GM19043 (cell line): ENCODE results near the gene SERPINB6.
A peak's percentile ranks its signal among the peaks of the same experiment; 100 is the strongest.
"Not testable (repeated sequence)": the region's sequence is repeated elsewhere in the genome, so short reads cannot be mapped to it uniquely, and the experiment has no call there.

Experiments used
- ATAC-seq: cut with Tn5 transposase; IDR thresholded peaks from one replicate; pipeline ENCODE4 v1.9.1; 2021; ENCODE audit warnings: low read depth; ENCODE audit not compliant: unreplicated experiment

SERPINB6 gene

DNA sequence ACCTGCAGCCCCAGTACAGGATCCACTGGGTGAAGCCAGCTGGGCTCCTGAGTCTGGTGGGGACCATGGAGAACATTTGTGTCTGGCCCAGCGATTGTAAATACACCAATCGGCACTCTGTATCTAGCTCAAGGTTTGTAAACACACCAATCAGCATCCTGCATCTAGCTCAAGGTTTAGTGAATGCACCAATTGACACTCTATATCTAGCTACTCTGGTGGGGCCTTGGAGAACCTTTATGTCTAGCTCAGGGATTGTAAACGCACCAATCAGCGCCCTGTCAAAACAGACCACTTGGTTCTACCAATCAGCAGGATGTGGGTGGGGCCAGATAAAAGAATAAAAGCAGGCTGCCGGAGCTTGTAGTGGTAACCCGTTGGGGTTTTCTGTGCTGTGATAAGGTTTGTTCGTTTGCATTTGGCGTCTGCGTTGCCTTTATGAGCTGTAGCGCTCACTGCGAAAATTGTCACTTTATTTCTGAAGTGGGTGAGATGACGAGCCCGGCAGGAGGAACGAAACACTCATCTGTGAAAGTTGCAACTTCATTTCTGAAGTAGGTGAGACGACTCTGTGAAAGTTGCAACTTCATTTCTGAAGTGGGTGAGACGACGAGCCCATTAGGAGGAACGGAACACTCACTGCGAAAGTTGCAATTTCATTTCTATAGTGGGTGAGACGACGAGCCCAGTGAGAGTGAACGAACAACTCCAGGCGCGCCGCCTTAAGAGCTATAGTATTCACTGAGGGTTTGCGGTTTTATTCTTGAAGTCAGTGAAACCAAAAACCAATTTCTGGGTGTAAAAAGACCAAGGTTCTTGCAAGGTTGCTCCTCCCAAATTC, 31.1 kb downstream of the SERPINB6 start:
- ATAC-seq = peak; percentile 72

DNA sequence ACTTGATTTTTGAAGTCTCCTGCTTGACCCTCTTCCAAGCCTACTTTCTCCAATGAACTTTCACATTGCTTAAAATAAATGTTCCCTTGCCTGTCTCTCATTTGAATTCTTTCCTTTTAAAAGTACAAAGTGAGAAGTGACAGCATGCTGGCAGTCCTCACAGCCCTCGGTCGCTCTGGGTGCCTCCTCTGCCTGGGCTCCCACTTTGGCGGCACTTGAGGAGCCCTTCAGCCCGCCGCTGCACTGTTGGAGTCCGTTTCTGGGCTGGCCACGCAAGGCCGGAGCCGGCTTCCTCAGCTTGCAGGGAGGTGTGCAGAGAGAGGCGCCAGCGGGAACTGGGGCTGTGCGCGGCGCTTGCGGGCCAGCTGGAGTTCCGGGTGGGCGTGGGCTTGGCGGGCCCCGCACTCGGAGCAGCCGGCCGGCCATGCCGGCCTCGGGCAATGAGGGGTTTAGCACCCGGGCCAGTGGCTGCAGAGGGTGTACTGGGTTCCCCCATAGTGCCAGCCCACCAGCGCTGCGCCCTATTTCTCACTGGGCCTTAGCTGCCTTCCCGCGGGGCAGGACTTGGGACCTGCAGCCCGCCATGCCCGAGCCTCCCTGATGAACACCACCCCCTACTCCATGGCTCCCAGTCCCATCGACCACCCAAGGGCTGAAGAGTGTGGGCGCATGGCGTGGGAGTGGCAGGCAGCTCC, 31.9 kb downstream of the SERPINB6 start:
- ATAC-seq = no peak

DNA sequence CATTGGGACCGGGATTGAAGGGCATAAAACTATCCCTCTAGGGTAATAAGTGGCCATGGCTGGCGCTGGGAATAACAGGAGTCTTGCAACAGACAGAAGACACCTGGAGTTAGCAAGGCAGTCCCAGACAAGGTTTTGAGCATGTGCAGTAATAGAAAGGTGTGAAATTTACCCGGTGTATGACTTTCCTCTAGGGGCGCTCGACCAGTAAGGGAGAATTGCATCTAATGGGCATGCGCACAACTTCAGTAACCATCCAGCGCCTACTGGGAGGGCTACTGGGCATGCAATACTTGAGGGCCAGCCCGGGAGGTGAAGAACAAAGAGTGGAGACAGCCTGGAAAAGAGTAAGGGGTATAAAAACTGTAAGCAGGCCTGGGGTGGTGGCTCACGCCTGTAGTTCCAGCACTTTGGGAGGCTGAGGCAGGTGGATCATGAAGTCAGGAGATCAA, 32.7 kb downstream of the SERPINB6 start:
- no peak for ATAC-seq

DNA sequence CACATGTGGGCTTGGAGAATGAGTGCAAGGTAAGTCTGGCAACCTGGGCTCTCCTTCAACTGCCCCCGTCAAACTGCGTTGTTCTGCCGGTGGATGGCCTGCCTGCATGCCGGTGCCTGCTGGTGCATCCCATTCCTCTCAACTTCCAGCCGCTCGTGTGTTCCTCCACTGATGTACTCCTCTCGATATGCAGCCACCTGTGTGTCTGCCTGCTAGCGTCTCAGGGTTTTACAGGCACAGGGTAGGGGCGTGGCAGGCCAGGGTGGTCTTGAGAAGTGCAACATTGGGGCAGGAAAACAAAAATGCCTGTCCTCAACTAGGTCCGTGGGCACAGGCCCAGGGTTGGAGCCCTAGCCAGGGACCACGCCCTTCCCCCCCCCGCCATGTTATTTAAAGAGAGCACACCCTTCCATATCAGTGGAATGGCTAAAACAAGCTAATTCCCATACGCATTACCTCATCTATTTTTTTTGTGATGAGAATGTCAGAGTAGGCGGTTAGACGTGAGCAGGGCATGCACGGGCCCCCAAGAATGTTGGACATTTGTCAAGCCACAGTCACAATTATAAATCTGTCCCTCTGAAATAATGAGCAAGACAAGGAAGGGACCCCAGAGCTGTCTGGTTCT, 33.2 kb downstream of the SERPINB6 start:
- no peak for ATAC-seq

DNA sequence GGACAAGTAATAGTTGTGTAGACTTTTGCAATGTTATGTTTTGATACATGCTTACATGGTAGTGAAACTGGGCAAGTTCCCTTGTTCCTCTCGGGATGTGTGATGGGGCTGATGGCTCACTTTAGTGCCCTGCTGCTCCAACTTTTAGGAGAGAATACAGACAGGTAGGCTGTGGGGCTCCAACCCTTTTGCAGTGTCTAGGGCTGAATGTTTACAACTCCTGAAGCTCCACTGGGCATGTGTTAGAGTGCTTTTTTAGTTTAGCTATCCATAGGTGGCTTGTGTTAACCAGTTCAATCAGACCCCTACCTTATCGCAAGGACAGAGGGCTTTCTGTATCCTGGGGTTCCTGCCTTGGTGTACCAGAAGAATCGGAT, 33.8 kb downstream of the SERPINB6 start:
- no peak for ATAC-seq

DNA sequence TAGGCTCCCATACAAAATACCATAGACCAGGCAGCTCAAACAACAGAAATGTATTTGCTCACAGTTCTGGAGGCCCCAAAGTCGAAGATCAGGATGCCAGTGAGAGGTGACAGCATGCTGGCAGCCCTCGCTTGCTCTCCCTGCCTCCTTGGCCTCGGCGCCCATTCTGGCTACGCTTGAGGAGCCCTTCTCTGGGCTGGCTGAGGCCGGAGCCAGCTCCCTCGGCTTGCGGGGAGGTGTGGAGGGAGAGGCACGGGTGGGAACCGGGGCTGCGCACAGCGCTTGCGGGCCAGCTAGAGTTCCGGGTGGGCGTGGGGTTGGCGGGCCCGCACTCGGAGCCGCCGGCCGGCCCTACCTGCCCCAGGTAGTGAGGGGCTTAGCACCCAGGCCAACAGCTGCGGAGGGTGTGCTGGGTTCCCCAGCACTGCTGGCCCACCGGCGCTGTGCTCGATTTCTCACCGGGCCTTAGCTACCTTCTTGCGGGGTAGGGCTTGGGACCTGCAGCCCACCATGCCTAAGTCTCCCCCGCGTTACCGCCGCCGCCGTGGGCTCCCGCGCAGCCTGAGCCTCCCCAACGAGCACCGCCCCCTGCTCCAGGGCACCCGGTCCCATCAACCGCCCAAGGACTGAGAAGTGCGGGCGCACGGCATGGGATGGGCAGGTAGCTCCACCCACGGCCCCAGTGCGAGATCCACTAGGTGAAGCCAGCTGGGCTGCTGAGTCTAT, 35.6 kb downstream of the SERPINB6 start:
- ATAC-seq = no peak

DNA sequence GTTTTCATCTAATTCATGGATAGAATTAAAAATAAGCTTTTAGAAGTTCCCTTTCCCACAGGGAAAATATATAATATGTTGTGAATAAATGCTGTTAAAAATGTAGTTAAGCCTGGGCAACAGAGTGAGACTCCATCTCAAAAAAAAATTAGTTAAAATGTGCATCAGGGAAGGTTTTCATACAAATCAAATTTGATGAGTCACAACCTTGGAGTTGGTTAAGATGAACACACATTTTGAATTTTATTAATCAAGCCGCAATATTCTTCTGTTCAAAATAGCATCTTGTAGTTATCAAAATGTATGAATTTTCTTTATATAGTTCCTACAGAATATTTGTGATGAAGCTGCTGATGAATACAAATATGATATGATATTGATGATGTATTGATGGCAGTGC, 37.3 kb downstream of the SERPINB6 start:
- ATAC-seq = no peak

DNA sequence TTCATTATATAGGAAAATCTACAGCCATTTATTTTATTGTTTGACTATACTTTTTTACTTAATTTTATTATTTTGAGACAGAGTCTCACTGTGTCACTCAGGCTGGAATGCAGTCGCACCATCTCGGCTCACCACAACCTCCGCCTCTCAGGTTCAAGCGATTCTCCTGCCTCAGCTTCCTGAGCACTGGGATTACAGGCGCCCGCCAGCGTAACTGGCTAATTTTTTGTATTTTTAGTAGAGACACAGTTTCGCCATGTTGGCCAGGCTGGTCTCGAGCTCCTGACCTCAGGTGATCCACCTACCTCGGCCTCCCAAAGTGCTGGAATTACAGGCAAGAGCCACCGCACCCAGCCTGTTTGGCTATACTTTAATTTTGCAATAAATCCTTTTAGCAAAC, 38.5 kb downstream of the SERPINB6 start:
- ATAC-seq = not testable (repeated sequence)

DNA sequence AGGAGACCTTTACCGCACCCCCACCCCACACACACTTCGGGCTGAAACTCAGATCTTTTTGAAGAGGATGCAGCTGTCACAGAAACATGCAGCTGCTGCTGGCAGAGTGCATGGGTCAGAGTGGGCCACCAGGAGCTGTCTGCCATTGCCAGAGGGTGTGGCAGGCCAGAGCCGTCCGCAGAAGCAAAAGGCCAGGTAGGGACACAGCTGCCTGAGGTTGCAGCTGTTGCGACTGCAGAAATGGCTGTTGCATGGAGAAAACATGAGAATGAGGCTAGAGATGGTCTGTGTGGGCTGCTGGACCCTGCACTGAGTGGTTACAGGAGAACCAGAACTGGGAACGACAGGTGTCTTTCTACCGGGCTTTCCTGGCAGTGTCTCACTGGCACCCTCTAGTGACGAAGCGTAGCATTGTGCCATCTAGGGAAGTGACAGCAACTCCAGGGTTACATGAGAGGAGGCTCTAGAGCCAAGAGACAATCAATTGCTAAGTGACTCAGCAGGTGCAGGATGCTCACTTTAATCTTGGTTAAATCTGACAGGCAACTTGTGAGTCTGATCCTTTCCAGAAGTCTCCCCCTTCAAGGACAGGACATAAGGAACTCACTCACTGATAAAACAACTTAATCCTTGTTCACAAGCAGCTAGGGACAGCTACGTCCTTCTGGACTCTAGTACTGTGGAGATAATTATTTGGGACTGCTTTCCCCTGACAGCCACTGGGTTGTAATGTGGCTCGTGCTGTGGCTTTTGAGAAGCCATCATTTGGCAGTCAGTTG, 39.2 kb downstream of the SERPINB6 start:
- peak; percentile 82 for ATAC-seq

DNA sequence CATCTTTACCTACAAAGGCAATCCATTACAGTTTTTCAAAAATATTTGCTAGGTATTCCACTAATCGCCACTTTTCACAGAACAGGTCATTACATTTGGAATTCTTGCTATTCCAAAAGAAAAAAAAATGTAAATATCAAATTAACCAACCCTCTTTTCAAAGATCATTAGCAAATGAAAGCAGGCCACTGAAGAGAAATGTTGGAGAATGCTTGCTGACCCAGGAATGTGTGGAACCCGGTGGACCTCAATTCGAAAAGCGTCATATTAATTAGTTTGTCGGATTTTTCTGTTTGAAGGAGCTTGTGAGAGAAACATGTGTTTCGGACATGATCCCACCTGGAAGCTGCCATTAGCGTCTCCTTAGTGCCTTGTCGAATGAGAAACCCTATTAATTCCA, 40.3 kb downstream of the SERPINB6 start:
- no peak for ATAC-seq

DNA sequence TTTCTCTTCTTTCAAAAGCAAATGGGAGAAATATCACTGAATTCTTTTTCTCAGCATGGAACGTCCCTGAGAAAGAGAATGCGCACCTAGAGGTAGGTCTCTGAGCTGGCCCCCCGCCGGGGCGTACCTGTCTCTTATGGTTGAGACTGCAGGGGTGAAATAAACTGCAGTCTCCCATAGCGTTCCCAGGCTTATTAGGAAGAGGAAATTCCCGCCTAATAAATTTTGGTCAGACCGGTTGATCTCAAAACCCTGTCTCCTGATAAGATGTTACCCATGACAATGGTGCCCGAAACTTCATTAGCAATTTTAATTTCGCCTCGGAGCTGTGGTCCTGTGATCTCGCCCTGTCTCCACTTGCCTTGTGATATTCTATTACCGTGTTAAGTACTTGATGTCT, 43.4 kb downstream of the SERPINB6 start:
- not testable (repeated sequence) for ATAC-seq

DNA sequence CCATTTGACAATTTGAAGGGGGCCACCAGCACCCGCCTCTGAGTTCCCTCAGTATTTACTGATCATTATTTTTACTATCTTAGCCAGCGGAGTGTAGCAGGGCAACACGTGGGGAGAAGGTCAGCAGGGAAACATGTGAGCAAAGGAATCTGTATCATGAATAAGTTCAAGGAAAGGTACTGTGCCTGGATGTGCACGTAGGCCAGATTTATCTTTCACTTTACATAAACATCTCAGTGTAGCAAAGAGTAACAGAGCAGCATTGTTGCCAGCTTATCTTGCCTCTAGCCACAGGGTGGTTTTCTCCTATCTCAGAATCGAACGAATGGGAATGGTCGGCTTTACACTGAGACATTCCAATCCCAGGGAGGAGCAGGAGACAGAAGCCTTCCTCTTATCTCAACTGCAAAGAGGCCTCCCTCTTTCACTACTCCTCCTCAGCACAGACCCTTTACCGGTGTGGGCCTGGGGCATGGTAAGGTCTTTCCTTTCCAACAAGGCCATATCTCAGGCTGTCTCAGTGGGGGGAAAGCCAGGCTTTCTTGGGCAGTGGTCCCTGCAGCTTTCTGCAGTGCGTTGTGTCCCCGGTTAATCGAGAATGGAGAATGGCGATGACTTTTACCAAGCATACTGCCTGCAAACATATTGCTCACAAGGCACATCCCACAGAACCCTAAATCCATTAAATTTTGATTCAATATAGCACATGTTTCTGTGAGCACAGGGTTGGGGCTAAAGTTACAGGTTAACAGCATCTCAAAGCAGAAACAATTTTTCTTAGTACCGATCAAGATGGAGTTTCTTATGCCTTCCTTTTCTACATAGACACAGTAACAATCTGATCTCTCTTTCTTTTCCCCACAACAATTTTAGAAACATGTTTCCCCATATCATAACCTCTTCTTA, 45.3 kb downstream of the SERPINB6 start:
- not testable (repeated sequence) for ATAC-seq

DNA sequence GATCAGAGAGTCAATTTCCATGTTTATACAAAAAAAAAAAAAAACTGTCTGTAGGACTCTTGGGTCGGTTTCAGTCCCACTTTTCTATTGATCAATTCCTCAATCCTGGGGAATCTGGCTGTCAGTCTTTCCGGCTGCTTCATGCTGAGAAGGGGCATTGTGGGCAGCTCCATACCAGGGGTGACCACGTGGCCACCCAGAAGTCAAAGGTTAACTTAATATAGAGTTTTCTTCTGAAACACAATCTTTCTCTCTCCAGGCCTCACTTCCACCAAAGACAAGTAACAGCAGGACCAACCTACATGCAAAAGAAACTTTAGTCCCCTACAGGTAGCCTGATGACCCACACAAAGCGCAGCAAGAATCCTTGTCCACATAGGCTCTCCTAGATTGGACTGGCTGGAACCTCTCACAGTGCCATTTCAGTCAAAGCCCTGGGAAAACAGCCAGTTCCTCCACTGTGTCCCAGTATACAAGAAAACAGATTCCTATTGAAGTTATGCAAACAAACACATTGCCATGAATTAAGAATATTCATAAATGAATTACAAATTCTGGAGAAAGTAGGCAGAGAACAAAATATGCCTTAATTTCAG, 49.7 kb downstream of the SERPINB6 start:
- ATAC-seq = no peak

DNA sequence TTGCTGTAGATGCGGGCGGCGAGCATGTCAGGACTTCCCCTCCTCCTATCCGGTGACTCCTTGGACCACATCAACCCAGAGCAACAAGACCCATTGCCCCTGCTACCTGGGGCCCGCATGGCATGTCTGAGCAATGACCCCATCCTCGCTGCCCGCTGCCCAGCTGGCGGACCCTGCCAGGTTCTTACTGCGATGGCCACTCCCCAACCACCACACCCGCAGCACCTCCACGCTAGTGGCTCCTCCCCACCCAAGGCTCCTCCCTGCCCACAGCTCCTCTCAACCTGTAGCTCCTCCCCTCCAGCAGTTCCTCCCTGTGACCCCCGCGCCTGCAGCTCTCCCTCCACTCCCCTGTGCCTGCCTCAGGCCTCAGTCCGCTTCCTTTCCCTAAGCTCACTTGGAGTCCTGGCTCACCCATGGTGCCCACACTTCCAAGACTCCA, 50.7 kb downstream of the SERPINB6 start:
- no peak for ATAC-seq

DNA sequence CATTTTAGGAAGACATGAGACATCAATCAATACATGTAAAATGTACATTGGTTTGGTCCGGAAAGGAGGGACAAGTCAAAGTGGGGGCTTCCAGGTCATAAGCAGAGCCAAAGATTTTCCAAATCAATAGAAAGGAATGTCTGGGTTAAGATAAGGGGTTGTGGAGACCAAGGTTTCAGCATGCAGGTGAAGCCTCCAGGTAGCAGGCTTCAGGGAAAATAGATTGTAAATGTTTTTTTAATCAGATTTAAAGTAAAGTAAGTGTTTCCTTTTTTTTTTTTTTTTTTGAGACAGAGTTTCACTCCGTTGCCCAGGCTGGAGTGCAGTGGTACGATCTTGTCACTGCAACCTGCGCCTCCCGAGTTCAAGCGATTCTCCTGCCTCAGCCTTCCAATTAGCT, 51.5 kb downstream of the SERPINB6 start:
- ATAC-seq = no peak

DNA sequence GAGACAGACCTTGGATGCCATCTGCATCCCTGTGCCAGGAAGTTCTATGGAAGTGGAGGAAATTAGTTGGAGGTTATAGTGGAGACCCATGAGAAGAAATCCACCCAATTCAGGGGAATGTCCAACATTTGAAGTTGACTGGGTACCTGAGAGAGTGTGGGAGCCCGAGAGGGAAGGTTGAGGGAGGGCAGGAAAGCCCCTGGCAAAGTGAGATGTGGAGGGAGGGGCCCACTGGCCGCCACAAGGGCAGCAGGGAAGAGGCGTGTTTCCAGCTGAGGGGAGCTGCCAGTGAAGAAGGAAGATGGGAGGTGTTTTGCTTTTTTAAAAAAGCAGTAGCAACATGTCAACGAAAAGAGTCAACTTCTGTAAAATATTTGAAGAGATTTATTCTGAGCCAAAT, 52.0 kb downstream of the SERPINB6 start:
- ATAC-seq = no peak

DNA sequence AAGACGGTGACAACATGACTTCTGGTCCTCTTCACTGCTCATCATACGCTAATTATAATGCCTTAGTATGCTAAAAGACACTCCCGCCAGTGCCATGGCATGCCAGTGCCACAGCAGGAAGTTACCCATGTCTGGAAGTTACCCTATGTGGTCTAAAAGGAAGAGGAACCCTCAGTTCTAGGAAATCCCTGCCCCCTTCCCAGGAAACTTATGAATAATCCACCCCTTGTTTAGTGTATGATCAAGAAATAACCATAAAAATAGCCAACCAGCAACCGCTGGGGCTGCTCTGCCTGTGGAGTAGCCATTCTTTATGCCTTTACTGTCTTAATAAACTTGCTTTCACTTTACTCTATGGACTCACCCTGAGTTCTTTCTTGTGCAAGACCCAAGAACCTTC, 52.4 kb downstream of the SERPINB6 start:
- ATAC-seq = no peak

DNA sequence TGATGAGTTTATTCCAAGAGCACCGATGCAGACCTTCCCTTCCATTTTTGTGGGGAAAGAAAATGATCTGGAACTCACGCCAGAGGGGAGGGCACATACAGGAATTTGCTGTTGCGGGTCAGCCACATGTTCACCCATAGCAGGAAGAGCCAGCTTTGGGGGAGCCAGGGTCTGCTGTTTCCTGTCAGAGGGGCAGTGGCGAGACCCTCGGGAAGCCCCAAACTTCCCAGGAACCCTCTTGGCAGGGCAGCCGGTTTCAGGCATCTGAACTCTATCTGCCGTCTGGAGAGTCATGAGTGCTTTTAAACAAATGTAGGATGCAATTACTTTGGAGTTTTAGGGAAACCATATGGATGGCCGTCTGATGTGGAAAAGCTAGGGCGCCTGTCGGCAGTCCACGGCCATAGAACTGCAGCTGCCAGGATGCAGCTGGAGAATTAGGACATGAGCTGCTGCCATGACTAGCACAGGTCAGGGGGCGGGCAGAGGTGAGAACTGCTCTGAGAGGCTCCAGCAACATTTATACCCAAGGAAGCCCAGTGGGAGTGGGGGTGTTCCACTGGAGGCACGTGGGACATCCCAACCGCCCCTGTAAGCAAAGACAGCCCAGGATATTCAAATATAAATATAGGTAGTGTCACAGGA, 53.4 kb downstream of the SERPINB6 start:
- ATAC-seq = no peak
